T-cell (primary cell): Measurements from ENCODE around the gene MAP4K1. TPM values are rescaled to one million over a fixed set of nuclear protein-coding genes. Genes with fewer than 3 reads are reported as not detected.
"Not testable (repeated sequence)": the region's sequence is repeated elsewhere in the genome, so short reads cannot be mapped to it uniquely, and the experiment has no call there.

Experiments
- ATAC-seq, 4 experiments: fragments of 200-7000 bp in 3 of 4; fragments of 150-1000 bp in 1 of 4; cut with Tn5 transposase; replicated peaks in 1 of 4; 1 replicate in 3 of 4; 2 replicates in 1 of 4; pipeline ENCODE4 v1.10.0; 2021; ENCODE audit warnings: moderate library complexity in 3 of 4, mild to moderate bottlenecking in 2 of 4, moderate number of reproducible peaks in 1 of 4
- CTCF ChIA-PET, 2 donors: fragments of 300-600 bp; sonication (Branson Sonifier 250); formaldehyde crosslinking; loops; one replicate each; lab custom pipeline; 2022; ENCODE audit warnings: antibody characterized with exemption in 2 of 2; lab: Charles Lee
- POLR2A ChIA-PET, 2 donors: fragments of 300-600 bp; sonication (Branson Sonifier 250); formaldehyde crosslinking; loops; one replicate each; lab custom pipeline; 2022; ENCODE audit warnings: antibody characterized with exemption in 2 of 2; lab: Charles Lee
- DNase-seq, 35 experiments: peaks; one replicate each; pipeline versions ENCODE4 v3.0.0 to v3.0.0-alpha.2; 2013 to 2023
- H3K27ac ChIP-seq: one replicate; pipeline ENCODE4 v1.5.1; 2013; ENCODE audit warnings: low read length
- H3K27me3 ChIP-seq, 2 experiments: replicated peaks in 1 of 2; 1 replicate in 1 of 2; 2 replicates in 1 of 2; pipeline versions ENCODE4 v1.6.1 to v1.7.0; 2013; ENCODE audit warnings: low read length in 1 of 2, mixed read lengths in 1 of 2; ENCODE audit not compliant: control insufficient read depth in 2 of 2, insufficient read depth in 2 of 2; ENCODE audit errors: extremely low read depth in 1 of 2
- H3K36me3 ChIP-seq, 2 donors: 1 replicate in 1 of 2; 2 replicates in 1 of 2; pipeline versions ENCODE4 v1.6.1 to v1.7.0; 2013; ENCODE audit warnings: low read length in 1 of 2; ENCODE audit not compliant: control insufficient read depth in 2 of 2, insufficient read depth in 1 of 2; ENCODE audit errors: extremely low read depth in 1 of 2
- H3K4me1 ChIP-seq, 2 experiments: 1 replicate in 1 of 2; 2 replicates in 1 of 2; pipeline versions ENCODE4 v1.6.1 to v1.7.0; 2013; ENCODE audit warnings: low read length in 2 of 2, mixed read lengths in 1 of 2; ENCODE audit not compliant: insufficient read depth in 2 of 2, control insufficient read depth in 1 of 2; ENCODE audit errors: extremely low read depth in 1 of 2
- H3K4me3 ChIP-seq, 2 donors: 1 replicate in 1 of 2; 2 replicates in 1 of 2; pipeline versions ENCODE4 v1.5.1 to v1.7.0; 2013; ENCODE audit warnings: mild to moderate bottlenecking in 2 of 2, low read length in 1 of 2, moderate library complexity in 1 of 2; ENCODE audit not compliant: control insufficient read depth in 1 of 2; ENCODE audit errors: extremely low read depth in 1 of 2
- H3K9me3 ChIP-seq: 2 replicates; pipeline ENCODE4 v1.7.0; 2013
- H3K27ac Mint-ChIP-seq, 2 donors: one replicate each; pipeline ENCODE4 v1.8.0; 2020 to 2021; ENCODE audit warnings: mild to moderate bottlenecking in 2 of 2, mixed read lengths in 2 of 2
- H3K27me3 Mint-ChIP-seq, 2 donors: one replicate each; pipeline ENCODE4 v1.8.0; 2021 to 2022; ENCODE audit warnings: mixed read lengths in 2 of 2
- H3K36me3 Mint-ChIP-seq: one replicate; pipeline ENCODE4 v1.8.0; 2021; ENCODE audit warnings: mixed read lengths
- H3K4me1 Mint-ChIP-seq, 3 donors: one replicate each; pipeline ENCODE4 v1.8.0; 2020 to 2022; ENCODE audit warnings: mixed read lengths in 3 of 3, mild to moderate bottlenecking in 1 of 3
- H3K4me3 Mint-ChIP-seq, 3 donors: one replicate each; pipeline ENCODE4 v1.8.0; 2020 to 2022; ENCODE audit warnings: mild to moderate bottlenecking in 3 of 3, mixed read lengths in 3 of 3, moderate library complexity in 3 of 3
- H3K9me3 Mint-ChIP-seq, 3 donors: one replicate each; pipeline ENCODE4 v1.8.0; 2020 to 2022; ENCODE audit warnings: mixed read lengths in 3 of 3
- WGBS: methylation state at CpG from one replicate; pipeline ENCODE4 v1.1.5; 2013; ENCODE audit warnings: missing lambda C conversion rate; ENCODE audit not compliant: insufficient coverage; 5-methylcytosine and 5-hydroxymethylcytosine counted together
- total RNA-seq, 35 experiments: library from RNA in 6 of 35; stranded (reverse) in 6 of 35; fragments of 120-200 nt in 1 of 35; gene quantifications; one replicate each; pipeline versions ENCODE4 v1.2.1 to v1.2.4 and lab custom pipeline; 2013 to 2026

The MAP4K1 gene
- total RNA-seq, 5 donors from 2014 or later (not counting 1 experiment from before 2014, with no cell fraction given) = 243 to 417 (median 329) TPM

GRCh38 chr19:38559428-38560401 is 58.0 kb downstream of the MAP4K1 start:
- H3K9me3 Mint-ChIP-seq = no peaks in the 10 kb centered on the region
- peaks cover 21 to 54% (median 42%) of the 10 kb centered on the region in 3 donors for H3K4me1 Mint-ChIP-seq
- H3K27ac ChIP-seq = peak overlapping the region; percentile 31
- WGBS = 10% methylated on average over 7 of the region's 13 CpGs
- H3K27ac Mint-ChIP-seq = peak overlapping the region; percentile 78 to 94
- H3K36me3 ChIP-seq = no peaks in the 10 kb centered on the region
- peak; percentile 80 to 87 (median 84) for ATAC-seq
- H3K9me3 ChIP-seq = no peaks in the 10 kb centered on the region
- H3K36me3 Mint-ChIP-seq = no peaks in the 10 kb centered on the region
- DNase-seq = peak in 18 of 35 experiments; percentile 11 to 66 (median 24)
- H3K4me3 ChIP-seq = no peak overlapping the region
- ChIA-PET POLR2A (interaction anchor here in 1 of 2 donors (0.5 kb wide), 1 partner anchor 357 kb away, joined by 4 read pairs; no protein-coding TSS in a partner anchor), CTCF (no interaction called here)
- peaks cover 0 to 12% of the 10 kb centered on the region in 2 experiments for H3K27me3 ChIP-seq
- H3K4me1 ChIP-seq = peaks cover 0 to 90% of the 10 kb centered on the region in 2 experiments
- H3K4me3 Mint-ChIP-seq = peak overlapping the region; percentile 10 to 55 (median 52)
- H3K27me3 Mint-ChIP-seq = peaks cover 11 to 19% of the 10 kb centered on the region in 2 donors

- H3K4me1 ChIP-seq = peaks cover 0 to 86% of the 10 kb centered on the region in 2 experiments
- peaks cover 21 to 59% (median 48%) of the 10 kb centered on the region in 3 donors for H3K4me1 Mint-ChIP-seq
Observed at GRCh38 chr19:38558933-38559332, 58.8 kb downstream of the MAP4K1 start.

DNA sequence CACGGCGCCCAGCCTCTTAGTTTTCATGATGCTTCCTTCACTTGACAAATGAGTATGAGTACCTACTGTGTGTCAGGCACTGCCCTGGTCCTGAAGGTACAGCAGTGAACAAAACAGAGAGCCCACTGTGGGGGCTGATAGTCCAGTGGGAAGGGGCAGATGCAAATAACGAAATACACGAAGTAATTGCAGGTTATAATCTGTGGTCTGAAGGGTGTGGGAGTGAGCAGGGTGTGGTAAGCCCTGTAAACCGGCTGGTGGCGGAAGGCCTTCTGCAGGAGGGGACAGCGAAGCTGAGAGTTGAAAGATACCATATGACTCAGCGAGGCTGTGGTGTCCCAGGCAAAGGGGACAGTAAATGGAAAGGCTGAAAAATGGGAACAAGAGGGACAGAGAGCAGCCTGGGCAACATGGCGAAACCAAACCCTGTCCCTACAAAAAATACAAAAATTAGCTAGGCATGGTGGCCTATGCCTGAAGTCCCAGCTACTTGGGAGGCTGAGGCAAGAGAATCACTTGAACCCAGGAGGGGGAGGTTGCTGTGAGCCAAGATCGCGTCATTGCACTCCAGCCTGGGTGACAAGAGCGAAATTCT is 60.5 kb downstream of the MAP4K1 start:
- peaks cover 7 to 17% of the 10 kb centered on the region in 2 donors for H3K27me3 Mint-ChIP-seq
- peak in 20 of 35 experiments; percentile 6 to 63 (median 23) for DNase-seq
- CTCF ChIA-PET = no interaction called here
- H3K4me3 ChIP-seq = no peak overlapping the region
- no peaks in the 10 kb centered on the region for H3K36me3 ChIP-seq
- H3K4me3 Mint-ChIP-seq = peak overlapping the region in 2 of 3 donors; percentile 4 to 50
- H3K9me3 Mint-ChIP-seq = no peaks in the 10 kb centered on the region
- no peaks in the 10 kb centered on the region for H3K9me3 ChIP-seq
- POLR2A ChIA-PET = no interaction called here
- H3K27ac ChIP-seq = peak overlapping the region; percentile 2
- H3K27ac Mint-ChIP-seq = peak overlapping the region; percentile 73 to 79
- peaks cover 0 to 4% of the 10 kb centered on the region in 2 experiments for H3K27me3 ChIP-seq
- H3K36me3 Mint-ChIP-seq = no peaks in the 10 kb centered on the region
- peaks cover 0 to 71% of the 10 kb centered on the region in 2 experiments for H3K4me1 ChIP-seq
- WGBS = 29% methylated on average over 6 of the region's 12 CpGs
- H3K4me1 Mint-ChIP-seq = peaks cover 23 to 58% (median 46%) of the 10 kb centered on the region in 3 donors
- ATAC-seq = peak; percentile 52 to 77 (median 66)

More at GRCh38 chr19:38558933-38559332, 58.8 kb downstream of the MAP4K1 start:
- Mint-ChIP-seq H3K27ac (peak overlapping the region; percentile 78 to 94), H3K27me3 (peaks cover 11 to 20% of the 10 kb centered on the region in 2 donors), H3K4me3 (peak overlapping the region in 1 of 3 donors; percentile 52)
- CTCF ChIA-PET, H3K4me3 ChIP-seq, H3K36me3 Mint-ChIP-seq, H3K36me3 ChIP-seq, H3K27ac ChIP-seq, H3K9me3 Mint-ChIP-seq, H3K27me3 ChIP-seq, DNase-seq, POLR2A ChIA-PET, ATAC-seq, H3K9me3 ChIP-seq: not testable (repeated sequence)
- 89% methylated on average over 4 of the region's 7 CpGs for WGBS

GRCh38 chr19:38556521-38557174 is 61.1 kb downstream of the MAP4K1 start:
- CTCF ChIA-PET = no interaction called here
- DNase-seq = peak in 1 of 35 experiments; percentile 41

DNA sequence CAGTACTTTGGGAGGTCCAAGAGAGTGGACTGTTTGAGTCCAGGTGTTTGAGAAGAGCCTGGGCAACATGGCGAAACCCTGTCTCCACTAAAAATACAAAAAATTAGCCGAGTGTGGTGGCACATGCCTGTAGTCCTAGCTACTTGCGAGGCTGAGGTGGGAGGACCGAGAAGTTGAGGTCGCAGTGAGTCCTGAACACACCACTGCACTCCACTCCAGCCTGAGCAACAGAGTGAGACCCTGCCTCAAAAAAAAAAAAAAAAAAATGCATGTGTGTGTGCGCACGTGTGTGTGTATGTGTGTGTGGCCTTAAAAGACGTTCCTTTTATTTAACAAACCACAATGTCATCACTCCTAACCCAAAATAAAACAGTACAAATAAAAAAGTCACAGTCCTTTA is 62.6 kb downstream of the MAP4K1 start:
- Histone ChIP-seq H3K27ac (no peak overlapping the region), H3K4me1 (peaks cover 0 to 60% of the 10 kb centered on the region in 2 experiments), H3K4me3 (no peak overlapping the region), H3K36me3 (no peaks in the 10 kb centered on the region), H3K9me3 (no peaks in the 10 kb centered on the region), H3K27me3 (no peaks in the 10 kb centered on the region)
- DNase-seq (no peak), ATAC-seq (no peak)
- Mint-ChIP-seq H3K36me3 (no peaks in the 10 kb centered on the region), H3K27me3 (peaks cover 0 to 14% of the 10 kb centered on the region in 2 donors), H3K4me1 (peaks cover 25 to 56% (median 48%) of the 10 kb centered on the region in 3 donors), H3K4me3 (no peak overlapping the region), H3K9me3 (no peaks in the 10 kb centered on the region), H3K27ac (peak overlapping the region in 1 of 2 donors; percentile 27)
- WGBS = no CpG with 5 or more reads among the region's 8 CpGs
- ChIA-PET CTCF (interaction anchor here (0.6 to 0.8 kb wide), 2 partner anchors 24 to 101 kb away, joined by 3 to 9 read pairs; no protein-coding TSS in a partner anchor), POLR2A (interaction anchor here in 1 of 2 donors (0.5 kb wide), 1 partner anchor 87 kb away, joined by 5 read pairs; no protein-coding TSS in a partner anchor)

More at GRCh38 chr19:38556521-38557174, 61.1 kb downstream of the MAP4K1 start:
- Histone ChIP-seq H3K4me1 (peaks cover 0 to 66% of the 10 kb centered on the region in 2 experiments), H3K27me3 (peaks cover 0 to 4% of the 10 kb centered on the region in 2 experiments), H3K27ac (no peak overlapping the region), H3K9me3 (no peaks in the 10 kb centered on the region), H3K4me3 (no peak overlapping the region), H3K36me3 (no peaks in the 10 kb centered on the region)
- Mint-ChIP-seq H3K36me3 (no peaks in the 10 kb centered on the region), H3K4me1 (peaks cover 19 to 53% (median 45%) of the 10 kb centered on the region in 3 donors), H3K27me3 (peaks cover under 1 to 11% of the 10 kb centered on the region in 2 donors), H3K4me3 (peak overlapping the region in 1 of 3 donors; percentile 50), H3K27ac (peak overlapping the region in 1 of 2 donors; percentile 73), H3K9me3 (no peaks in the 10 kb centered on the region)
- POLR2A ChIA-PET = interaction anchor here in 1 of 2 donors (0.7 kb wide), 1 partner anchor 28 kb away, joined by 4 read pairs; no protein-coding TSS in a partner anchor
- WGBS = 44% methylated on average over 5 of the region's 7 CpGs
- no peak for ATAC-seq
